ENCODE measurements around the gene ZSWIM7.
"Not testable (repeated sequence)": the region's sequence is repeated elsewhere in the genome, so short reads cannot be mapped to it uniquely, and the experiment has no call there.

ZSWIM7 gene

DNA sequence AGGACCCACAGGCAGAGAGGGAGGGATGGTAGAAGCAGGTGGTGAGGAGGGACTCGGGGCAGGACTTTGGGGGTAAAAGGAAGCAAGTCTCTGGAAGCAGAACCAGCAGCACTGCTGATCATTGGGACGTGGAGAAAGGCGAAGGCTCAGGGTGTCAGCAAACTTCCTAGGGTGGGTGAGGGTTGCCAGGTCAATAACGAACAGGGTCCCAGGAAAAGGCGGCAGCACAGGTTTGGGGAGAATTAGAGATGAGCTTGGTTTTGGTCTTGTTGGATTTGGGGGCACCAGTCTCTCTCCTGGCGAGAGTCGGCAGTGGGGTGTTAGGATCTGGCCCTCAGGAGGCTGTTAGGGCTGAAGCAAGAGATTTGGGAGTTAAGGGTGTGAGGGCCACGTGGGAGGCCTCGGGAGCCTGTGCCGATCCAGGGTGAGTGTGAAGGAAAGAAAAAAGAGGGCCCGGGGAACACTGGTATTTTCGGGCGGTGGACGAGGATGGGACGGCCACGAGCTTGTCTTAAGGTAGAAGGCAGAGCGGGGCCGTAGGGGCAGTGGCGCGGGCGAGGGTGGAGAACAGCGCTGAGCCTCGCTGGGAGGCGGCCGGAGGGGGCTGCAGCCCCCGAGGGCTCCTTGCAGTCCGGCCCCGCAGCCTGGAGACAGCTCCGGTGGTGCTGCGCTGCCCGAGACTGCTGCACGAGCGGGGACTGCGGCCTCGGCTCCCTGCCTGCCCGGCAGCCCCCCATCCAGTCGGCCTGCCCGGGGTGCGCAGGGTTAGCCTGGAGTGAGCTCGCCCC lies 55.3 kb downstream of the ZSWIM7 start:
- Histone ChIP-seq H3K27ac (peak overlapping the region in 17 of 21 experiments; percentile 36 to 87 (median 81)), H3K4me3 (peak overlapping the region; percentile 36 to 62 (median 57))

DNA sequence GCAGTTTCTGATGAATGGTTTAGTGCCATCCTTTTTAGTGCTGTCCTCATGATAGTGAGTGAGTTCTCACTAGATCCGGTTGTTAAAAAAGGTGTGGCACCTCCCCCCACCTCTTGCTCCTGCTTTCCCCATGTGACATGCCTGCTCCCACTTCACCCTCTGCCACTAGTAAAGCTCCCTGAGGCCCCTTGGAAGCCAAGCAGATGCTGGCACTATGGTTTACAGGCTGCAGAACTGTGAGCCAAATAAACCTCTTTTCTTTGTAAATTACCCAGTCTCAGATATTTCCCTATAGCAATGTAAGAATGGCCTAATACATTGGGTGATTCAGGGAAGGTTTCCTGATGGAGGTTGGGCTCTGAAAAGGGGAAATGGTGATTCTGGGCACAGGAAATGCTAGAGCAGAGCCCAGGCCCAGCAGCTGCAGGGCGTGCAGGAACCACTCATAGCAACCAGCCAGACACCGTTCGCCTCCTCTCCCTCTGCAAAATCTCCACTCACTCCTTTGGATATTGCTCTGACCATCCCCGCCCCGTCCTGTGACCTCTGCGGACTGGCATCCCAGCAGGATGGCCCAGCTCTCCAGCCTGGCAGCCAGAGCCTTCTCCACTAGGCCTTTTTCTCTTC lies 57.2 kb downstream of the ZSWIM7 start:
- no peak overlapping the region for H3K4me3 ChIP-seq
- peak overlapping the region in 2 of 21 experiments; percentile 3 to 57 for H3K27ac ChIP-seq

DNA sequence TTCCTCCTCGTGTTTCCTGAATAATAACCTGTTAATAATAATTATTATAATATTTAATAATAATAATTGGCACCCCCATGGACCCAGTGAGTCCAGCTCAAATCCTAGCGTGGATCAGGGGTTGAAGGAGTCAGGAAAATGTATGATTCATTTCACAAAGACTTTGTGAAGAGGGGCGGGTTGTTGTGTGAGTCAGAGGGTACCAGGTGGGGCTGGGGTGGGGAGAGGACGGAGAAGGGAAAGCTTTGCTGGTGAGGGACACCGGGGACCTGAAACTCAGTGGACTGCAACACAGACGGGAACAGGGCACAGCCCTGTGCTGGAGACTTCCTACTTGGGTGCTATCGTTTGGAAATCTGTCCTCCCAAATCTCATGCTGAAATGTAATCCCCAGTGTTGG lies 57.7 kb downstream of the ZSWIM7 start:
- Histone ChIP-seq H3K4me3 (no peak overlapping the region), H3K27ac (peak overlapping the region in 2 of 21 experiments; percentile 3 to 57)

DNA sequence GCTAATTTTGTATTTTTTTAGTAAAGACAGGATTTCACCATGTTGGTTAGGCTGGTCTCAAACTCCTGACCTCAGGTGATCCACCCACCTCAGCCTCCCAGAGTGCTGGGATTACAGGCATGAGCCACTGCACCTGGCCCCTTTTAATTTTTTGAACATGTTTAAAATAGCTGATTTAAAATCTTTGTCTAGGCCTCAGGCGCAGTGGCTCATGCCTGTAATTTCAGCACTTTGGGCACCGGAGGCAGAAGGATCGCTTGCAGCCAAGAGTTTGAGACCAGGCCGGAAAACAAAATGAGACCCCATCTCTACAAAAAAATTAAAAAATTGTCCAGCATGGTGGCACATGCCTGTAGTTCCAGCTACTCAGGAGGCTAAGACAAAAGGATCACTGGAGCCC lies 63.0 kb downstream of the ZSWIM7 start:
- not testable (repeated sequence) for H3K4me3 ChIP-seq, H3K27ac ChIP-seq

DNA sequence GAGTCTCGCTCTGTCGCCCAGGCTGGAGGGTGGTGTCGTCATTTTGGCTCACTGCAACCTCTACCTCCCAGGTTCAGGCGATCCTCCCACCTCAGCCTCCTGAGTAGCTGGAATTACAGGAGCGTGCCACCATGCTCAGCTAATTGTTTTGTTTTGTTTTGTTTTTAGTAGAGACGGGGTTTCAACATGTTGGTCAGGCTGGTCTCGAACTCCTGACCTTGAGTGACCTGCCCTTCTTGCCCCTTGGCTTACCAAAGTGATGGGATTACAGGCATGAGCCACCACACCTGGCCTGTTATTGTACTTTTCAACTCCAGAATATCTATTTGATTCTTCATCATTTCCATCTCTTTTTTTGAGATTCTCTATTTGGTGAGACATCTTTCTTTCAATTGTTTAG lies 63.6 kb downstream of the ZSWIM7 start:
- Histone ChIP-seq H3K4me3 (no peak overlapping the region), H3K27ac (no peak overlapping the region)

DNA sequence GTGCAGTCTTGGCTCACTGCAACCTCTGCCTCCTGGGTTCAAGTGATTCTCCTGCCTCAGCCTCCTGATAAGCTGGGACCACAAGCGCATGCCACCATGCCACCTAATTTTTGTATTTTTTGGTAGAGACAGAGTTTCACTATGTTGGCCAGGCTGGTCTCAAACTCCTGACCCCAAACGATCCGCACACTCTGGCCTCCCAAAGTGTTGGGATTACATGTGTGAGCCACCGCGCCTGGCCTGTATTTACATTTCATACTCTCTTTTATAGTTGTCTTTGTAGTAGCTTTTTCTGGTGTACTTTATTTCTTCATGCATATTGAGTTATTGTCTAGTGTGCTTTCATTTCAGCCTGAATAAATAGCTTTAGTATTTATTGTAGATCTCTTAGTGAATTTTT lies 64.6 kb downstream of the ZSWIM7 start:
- no peak overlapping the region for H3K27ac ChIP-seq
- no peak overlapping the region for H3K4me3 ChIP-seq

DNA sequence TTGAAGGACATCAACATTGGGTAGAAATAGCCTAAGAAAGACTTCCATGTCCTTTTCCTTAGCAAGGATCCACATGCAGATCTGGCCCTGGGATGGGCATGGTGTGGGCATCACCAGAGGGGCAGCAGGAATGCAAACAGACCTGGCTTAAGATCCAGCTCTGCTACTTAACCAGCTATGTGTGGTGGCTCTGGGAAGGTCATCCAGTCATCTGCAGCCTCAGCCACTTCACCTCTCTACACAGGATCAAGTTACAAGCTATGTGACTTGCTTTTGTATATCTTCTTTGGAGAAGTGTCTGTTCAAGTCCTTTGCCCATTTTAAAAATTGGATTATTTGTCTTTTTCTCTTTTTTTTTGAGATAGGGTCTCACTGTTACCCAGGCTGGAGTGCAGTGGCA lies 68.1 kb downstream of the ZSWIM7 start:
- Histone ChIP-seq H3K4me3 (no peak overlapping the region), H3K27ac (no peak overlapping the region)

DNA sequence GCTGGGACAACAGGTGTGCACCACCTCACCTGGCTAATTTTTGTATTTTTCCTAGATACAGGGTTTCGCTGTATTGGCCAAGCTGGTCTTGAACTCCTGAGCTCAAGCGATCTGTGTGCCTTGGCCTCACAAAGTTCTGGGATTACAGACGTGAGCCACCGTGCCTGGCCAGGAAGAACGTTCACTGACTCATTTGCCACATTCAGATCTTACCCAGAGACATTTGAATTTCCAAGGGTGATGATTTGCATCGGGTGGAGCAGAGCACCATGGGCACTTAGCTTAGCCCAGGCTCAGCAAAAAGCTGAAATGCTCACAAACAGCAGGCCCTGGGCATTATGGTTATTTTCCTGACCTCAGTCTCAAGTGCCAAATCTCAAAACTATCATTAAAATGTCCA lies 69.1 kb downstream of the ZSWIM7 start:
- no peak overlapping the region for H3K27ac ChIP-seq
- no peak overlapping the region for H3K4me3 ChIP-seq

DNA sequence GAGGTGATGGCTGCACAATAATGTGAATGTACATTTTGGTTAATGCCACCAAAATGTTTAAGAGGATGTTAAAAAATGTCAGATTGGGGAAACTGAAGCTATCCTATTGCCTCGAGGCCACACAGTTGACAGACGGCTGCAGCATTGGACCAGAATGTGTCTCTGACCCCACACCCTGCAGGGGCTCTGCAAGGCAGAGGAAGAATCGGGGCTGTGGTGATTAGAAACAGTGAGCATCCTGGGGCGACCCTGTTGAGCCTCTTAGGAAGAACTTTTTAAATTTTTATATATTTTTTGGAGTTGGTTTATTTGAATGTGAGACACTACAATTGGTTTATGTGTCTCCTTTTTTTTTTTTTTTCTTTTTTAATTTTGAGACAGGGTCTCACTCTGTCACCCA lies 69.6 kb downstream of the ZSWIM7 start:
- Histone ChIP-seq H3K27ac (no peak overlapping the region), H3K4me3 (no peak overlapping the region)

DNA sequence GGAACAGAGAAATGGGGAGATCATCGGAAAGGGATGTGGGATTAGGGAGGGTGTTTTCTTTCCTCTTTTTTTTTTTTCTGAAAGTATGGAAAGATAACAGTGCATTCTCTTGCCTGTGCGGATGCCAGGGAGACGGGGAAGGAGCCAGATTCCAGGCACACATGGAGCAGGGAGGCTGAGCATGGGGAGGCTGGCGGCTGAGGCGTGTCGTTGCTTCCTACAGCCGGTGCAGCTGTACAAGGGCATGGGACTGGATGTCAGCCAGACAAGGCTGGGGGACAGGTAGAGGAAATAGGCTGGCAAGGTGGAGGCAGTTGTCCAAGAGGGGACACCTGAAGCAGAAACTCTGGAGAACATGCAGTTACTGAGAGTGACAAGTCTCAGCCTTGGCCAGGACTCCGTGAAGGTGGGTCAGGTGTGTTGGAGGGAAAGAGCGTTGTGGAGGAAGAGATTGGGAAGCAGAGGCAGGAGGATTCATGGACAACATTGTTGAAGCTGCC lies 71.2 kb downstream of the ZSWIM7 start:
- Histone ChIP-seq H3K27ac (no peak overlapping the region), H3K4me3 (no peak overlapping the region)
